CD4-positive, alpha-beta T cell treated with Interleukin-6 for 4 hours (primary cell): ENCODE measurements around the gene PELI2.
A peak's percentile ranks its signal among the peaks of the same experiment; 100 is the strongest.

Experiments
- DNase-seq: peaks from one replicate; pipeline ENCODE4 v3.0.0-alpha.2; 2020; ENCODE audit warnings: mixed read lengths

The PELI2 gene

DNA sequence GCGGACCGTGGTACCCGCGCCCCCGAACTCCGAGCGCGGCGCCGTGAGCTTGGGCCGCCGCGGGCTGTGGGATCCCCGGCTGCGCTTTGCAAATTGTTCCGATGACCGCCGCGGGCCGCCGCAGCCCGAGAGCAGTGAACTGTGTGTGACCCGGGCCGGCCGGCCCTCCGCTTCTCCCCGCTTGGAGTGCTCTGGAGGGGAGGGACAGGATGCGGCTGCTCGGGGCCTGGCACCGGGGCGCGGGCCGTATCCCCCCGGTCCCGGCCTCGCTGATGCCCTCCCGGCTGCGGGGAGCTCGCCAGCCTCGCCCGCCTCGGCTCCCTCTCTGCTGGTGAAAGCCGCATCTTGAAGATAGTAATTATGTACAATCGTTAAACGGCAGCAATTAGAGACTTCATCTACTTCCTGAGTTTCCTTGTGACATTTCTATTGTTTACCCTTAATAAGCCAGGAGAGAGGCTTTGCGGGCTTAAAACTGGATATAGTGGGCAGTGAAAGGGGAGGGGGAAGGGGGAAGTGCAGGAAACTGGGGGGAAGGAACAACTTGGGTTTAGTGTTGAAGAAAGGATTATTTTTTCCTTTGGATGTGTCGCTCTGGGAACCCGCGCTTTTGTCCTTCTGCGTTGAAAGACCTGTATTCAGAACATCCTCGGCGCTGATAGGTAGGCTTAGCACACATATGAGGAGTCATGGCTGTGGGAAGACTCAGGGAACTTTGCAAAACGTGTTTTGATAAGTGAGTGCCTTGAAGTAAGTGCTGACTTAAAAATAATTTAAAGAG, 1.2 kb downstream of the PELI2 start:
- DNase-seq: peak; percentile 34

- DNase-seq: peak; percentile 6
Measured at GRCh38 chr14:56120091-56120691, 2.0 kb downstream of the PELI2 start.

DNA sequence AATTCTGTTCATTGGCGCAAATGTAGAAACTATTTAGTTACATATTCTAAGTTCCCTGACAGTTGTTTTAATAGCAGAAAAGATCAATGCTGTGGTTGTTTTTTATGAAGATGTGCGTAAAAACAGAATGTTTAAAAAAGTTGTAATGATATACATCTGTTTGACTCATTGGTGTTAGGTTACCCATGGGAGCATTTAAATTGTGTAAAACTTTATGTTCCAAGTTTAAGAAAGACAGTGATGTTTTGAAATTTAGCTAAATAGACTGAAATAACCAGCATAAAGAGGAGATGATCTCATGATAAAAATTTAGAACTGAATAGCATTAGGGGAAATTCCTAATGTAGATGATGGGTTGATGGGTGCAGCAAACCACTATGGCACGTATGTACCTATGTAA, 3.6 kb downstream of the PELI2 start:
- no peak for DNase-seq

DNA sequence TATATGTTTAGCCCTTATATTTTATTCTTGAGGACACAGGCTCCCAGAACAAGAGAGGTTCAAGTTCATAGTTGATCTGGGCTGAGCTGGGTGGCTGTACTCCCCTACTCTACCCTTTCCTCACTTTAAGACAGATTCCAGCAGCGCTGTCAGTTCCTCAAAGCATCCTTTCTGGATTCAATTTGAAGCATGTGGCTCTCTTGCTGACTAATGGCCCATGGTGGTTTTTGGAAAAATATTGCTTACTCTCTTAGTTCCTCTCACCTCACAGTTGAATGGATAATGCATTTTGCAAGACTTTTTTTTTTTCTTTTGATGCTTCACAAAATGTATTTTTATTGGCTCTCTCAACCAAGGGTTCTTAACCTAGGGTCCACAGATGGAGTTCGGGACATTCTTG, 4.1 kb downstream of the PELI2 start:
- DNase-seq: no peak

GRCh38 chr14:56124327-56124726, 6.1 kb downstream of the PELI2 start:
- DNase-seq: no peak

- no peak for DNase-seq
Measured at GRCh38 chr14:56125772-56126636, 7.8 kb downstream of the PELI2 start.

DNA sequence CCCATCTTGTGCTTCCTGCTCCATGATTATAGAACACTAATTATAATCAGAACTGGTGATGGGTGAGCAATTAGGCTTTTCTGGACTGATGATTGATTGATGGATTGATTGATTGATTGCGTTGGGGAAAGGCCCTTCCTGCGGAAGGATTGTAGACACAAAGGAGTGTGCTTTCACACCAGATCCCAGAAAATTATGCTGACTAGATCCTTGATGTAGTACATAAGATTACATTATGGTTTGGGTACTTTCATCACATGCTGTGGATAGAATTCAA, 8.4 kb downstream of the PELI2 start:
- DNase-seq: no peak

GRCh38 chr14:56127156-56127555, 8.9 kb downstream of the PELI2 start:
- DNase-seq: no peak

- no peak for DNase-seq
Measured at GRCh38 chr14:56129092-56129491, 10.9 kb downstream of the PELI2 start.

DNA sequence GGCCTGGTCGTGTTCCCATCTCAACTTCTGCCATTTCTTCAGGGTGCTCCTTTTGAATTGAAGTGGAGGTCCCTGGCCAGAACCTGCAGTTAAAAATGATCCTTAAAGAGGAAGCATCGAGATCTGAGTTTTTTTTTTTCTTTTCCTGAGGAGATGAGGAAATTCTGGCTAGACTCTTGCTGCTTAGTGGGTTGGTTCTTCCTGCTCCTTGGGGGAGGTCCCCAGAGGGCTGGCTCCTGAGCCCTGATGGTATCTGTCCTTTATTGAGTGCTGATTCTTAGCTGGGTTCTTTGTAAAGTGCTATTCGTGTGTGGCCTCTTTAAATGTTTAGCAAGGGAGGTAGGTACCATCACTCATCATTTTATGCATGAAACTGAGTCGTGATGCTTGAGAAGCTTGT, 11.7 kb downstream of the PELI2 start:
- DNase-seq: no peak

GRCh38 chr14:56131004-56131864, 13.0 kb downstream of the PELI2 start:
- DNase-seq: no peak

DNA sequence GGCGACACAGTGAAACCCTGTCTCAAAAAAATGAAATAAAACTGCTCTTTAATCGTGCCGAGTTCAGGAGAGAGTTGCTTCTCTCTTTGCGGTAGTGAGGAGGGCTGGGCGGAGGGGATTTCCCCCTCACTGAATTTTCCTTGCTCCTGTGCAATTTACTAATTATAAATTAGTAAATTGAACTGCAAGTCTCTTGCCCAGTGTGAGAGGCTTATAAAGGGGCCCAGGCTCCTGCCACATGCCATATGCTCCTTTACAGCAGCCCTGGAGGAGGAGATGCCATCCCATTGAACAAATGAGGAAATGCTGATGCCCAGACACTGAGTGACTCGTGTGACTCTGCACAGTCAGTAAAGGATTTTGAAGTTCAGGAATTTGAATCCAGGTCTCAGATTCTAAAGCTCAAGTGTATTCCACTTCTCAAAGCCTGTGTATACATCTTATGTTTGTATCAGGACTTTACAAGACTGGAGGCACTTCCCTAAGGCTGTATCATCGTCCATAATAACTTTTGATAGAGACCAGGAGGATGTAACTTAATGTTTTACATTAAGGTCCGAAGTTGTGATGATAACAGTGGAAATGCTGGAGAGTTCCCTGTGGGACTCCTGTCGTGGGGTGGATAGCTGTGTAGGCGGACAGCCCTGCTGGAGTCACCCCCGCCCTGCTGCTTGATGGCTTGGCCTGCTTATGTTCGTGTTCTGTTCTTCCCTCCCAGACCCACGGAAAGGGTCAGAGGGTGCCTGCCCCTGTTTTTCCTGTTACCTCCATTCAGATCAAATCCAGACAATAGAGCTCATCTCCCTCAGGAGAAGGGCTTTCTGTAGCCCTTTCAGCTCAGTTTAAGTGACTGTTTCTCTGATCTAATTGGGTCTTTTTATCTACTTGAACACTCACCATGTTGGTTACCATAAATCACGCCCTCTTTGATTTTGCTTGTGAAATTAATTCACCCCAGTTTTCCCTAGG, 13.9 kb downstream of the PELI2 start:
- DNase-seq: no peak

DNA sequence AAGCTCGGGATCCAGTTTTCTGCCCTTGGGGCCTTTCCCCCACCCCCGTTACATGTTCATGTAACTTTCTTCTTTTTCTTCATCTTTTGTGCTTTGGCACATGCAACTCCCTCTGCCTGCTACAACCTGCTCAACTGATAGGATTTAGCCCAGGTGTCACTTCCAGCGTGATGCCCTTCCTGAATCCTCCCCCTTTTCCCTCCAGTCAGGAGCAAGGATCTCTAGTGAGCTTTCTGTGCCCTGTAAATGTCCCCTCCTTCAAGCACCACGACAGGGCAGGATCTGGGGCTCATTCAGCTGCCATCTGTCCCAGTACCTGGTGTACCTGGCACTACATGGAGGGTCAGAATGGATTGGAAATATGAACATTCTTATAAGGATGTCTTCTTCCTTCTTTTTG, 15.3 kb downstream of the PELI2 start:
- DNase-seq: no peak

GRCh38 chr14:56135001-56135400, 16.8 kb downstream of the PELI2 start:
- DNase-seq: no peak

DNA sequence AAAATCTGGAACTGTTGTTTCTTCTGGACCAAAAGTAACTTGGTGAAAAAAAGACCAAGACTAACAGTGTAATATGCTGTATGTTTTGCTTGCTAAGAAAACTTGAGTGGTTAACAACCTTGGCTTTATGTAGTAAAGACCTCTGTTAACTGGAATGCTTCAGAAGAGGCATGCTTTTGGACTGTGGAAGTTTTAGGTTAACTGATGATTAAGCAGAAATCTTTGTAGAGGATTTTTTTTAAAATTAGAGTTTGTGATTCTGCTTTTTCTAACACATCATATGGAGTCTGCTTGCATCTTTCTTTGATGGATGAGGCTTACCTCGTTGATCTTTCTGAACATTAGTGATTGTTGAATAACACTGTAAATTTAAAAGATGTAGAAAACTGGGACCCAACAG, 17.5 kb downstream of the PELI2 start:
- no peak for DNase-seq

DNA sequence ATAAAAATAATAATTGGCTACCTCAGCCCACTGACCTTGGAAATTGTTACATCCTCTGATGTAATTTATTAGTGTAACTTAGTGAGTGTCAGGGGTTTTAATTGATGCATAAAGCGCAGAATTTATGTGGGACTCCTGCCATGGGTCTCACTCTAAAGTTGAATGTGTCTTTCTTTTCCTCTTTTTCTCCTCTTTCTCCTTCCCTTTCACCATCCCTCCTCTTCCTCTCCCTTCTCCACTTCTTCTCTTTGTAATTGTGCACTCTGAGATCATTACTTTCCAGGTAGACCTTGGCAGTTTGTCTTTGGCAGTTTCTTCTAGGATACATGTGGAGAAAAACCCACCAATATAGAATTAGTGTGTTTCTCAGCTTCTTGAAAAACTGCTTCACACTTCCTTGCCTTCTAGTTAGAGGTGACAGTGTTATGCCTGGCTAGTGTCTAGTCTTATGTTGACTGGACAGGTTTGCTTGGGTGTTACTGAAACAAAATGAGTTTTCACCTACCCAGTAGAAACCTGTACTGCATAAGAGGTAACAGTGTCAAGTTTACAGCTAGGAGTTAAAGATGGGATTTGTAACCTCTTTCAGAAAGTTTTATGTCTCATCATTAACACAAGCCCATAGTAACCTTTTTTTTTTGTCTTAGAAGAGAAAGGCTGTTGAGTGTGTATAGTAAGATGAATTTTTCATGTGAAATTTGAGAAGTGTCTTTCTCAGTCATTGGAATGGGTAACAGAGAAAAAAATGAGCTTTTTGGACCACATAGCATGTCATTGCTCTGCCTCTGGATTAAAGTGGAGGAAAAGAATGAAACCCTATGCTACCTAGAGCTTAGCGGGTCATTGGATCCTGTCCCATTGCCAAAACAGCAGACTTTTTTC, 18.6 kb downstream of the PELI2 start:
- no peak for DNase-seq

GRCh38 chr14:56137453-56137807, 19.2 kb downstream of the PELI2 start:
- no peak for DNase-seq

GRCh38 chr14:56137849-56138248, 19.6 kb downstream of the PELI2 start:
- no peak for DNase-seq

GRCh38 chr14:56138928-56139327, 20.7 kb downstream of the PELI2 start:
- no peak for DNase-seq

DNA sequence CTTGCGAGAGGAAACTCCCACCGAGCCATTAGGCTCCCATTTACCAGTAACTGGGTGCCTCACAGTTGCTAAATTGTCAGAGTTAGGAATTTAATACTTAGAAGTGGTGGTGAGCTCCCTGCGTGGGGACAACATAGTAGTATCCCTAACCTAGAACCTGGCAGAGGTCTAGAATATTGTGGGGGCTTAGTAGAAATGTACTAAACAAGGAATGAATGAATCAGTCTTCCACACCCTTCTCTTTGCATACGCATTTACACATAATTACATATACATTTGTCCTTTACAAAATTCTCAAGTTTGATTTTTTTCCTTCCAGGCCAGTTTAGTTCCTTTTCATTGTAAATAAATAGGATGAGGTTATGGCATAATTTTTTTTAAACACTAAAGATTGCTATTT, 24.1 kb downstream of the PELI2 start:
- no peak for DNase-seq

DNA sequence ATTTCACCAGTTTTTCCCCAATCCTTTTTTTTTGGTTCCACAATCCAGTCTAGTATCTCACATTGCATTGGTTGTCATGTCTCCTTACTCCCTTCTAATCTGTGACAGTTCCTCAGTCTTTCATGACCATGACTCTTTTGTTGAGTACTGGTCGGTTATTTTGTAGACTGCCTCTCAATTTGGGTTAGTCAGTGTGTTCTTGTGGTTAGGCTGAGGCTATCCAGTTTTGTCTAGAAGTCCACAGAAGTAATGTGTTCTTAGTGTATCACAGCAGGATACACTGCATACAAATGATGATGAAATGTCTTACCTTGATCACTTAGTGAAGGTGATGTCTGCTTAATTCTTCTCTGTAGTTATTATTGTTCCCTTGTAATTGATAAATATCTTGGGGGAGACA, 24.8 kb downstream of the PELI2 start:
- DNase-seq: no peak
